ENCODE measurements around the gene FADS6. TPM values are rescaled to one million over a fixed set of nuclear protein-coding genes. Genes with fewer than 3 reads are reported as not detected.

The FADS6 gene
- total RNA-seq, 1 donor from 2014 or later = not detected

- intact Hi-C loops (cut with micrococcal nuclease) = no loop called here
Observed at GRCh38 chr17:74892013-74892841, 1.2 kb downstream of the FADS6 start.

GRCh38 chr17:74890554-74890953 is 2.9 kb downstream of the FADS6 start:
- intact Hi-C loops (cut with micrococcal nuclease) = no loop called here

DNA sequence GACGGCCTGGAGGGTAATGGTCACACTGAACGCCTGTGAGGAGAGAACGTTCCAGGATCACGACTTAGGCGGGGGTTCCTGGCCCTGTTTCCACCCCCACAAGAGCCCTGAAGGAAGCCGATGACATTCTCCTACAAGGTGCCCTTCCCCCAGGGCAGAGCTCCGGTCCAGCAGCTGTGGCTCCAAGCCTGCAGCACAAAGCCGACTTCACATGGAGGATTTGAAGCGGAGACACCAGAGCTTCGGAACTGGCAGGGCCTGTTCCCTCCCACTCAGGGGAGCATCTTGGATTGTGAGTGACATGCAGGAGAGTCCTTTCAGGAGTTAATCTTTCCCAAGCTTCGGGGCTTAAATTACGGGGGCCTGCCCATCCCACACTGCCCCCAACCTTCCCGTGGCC is 5.0 kb downstream of the FADS6 start:
- intact Hi-C loops (cut with micrococcal nuclease) = no loop called here

DNA sequence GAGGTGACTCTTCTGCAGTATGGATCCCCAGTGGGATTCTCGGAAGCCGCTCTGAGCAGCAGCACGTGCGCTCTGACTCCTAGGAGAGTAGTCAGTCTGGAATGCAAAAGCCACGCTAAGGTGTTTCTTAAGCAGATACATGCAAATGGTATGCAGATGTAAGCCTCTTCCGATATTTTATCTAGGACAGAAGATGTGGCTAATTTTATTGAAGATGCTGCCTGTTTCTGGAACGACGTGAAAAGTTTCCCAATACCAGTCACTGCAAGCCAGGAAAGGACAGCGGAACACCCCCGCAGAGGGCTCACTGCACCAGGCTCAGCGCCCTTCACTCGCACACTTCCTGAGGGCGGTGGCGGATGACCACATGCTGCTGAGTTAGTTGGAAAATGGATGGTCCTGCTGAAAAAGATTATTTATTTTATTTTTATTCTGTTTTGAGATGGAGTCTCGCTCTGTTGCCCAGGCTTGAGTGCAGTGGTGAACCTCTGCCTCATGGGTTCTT is 10.1 kb downstream of the FADS6 start:
- intact Hi-C loops (cut with micrococcal nuclease) = no loop called here

DNA sequence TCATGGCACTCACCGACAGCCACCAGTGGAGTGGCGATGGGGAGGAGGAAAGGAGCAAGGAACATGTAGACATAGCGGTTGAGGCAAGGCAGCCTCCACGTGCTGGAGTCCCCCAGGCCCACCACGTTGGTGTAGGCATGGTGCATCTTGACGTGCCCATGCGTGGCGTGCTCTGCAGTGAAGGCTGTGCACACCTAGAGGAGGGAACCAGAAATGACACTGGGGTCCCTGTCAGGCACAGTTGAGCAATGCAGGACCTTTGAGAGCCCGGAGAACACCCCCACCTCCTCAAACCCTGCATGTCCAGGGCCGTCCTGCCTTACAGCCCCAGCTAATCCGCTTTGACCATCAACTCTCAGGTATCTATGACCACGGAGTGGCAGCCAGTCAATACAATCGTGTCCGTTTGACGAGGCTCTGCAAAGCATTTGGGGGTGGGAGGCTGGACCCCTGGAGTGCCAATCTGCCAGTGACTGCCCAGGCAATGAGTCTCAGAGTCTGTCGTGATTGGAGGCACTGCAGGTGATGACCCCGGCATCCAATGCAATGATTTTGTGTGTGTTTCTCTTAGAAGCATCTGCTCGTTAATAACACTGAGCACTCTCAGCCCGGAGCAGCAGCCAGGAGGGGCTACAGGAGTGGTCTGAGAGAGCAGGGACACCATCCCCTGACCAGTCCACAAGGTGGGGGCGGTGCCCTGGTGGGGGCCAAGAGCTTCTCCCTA is 10.8 kb downstream of the FADS6 start:
- intact Hi-C loops (cut with micrococcal nuclease) = no loop called here

GRCh38 chr17:74881073-74881472 is 12.4 kb downstream of the FADS6 start:
- intact Hi-C loops (cut with micrococcal nuclease) = no loop called here

DNA sequence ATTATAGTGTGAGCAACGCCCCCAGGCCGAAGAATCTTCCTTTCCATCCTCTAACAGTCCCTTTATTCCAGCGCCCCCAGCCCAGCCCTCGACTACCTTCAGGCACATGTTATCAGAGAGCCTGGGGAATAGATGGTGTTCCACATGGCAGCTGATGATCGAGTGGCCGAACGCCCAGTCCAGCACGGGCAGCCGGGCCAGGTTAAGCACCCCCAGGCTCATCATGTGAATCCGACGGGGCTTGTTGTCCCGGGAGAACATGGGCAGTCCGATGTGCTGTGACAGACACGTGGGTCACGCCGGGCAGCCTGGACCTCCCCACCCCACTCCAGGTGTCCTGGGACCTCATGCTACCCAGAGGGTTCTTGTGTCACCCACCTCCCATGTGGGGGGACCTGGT is 14.1 kb downstream of the FADS6 start:
- intact Hi-C loops (cut with micrococcal nuclease) = no loop called here

- intact Hi-C loops (cut with micrococcal nuclease) = no loop called here
Observed at GRCh38 chr17:74878658-74879057, 14.8 kb downstream of the FADS6 start.

DNA sequence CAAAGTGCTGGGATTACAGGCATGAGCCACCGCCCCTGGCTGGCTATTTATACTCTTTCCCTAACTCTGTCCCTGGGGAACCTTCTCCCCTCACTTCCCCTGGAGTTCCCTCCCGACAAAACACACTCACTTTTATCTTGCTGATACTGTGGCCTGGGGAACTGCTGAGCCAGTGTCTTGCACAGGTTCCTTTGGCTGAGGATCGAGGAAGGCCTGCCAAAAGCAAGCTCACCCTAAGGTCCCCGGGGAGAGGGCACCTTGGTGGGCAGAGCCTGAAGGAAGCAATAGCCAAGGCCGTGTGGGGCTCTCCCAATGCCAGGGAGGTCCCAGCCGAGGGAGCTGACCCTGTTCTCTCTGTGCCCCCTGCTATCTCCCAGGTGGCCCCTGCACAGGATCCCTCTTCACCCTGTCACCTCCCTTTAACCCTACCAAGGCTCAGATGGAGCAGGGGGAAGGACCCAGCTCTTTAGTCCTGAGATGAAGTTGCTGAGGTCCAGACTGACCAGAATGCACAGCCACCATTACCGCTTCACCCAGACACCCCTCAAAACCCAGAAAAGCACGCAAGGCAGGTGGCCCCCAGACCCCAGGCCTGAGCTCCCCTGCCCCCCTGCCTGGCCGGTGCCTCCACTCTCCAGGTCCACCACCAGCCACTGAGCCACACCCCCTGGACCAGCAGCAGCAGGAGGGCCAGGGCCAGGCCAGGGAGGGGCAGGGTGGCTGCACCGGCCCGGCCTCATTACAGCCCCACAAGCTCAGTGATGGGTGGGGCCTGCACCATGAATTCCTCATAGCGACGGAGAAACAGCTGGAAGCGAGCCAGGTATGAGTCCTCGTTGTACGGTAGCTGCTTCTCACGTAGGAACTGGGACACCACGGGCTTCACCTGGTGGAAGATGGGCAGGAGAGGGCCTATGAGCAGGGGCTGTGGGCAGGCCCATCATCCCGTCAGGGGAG is 15.6 kb downstream of the FADS6 start:
- intact Hi-C loops (cut with micrococcal nuclease) = no loop called here

DNA sequence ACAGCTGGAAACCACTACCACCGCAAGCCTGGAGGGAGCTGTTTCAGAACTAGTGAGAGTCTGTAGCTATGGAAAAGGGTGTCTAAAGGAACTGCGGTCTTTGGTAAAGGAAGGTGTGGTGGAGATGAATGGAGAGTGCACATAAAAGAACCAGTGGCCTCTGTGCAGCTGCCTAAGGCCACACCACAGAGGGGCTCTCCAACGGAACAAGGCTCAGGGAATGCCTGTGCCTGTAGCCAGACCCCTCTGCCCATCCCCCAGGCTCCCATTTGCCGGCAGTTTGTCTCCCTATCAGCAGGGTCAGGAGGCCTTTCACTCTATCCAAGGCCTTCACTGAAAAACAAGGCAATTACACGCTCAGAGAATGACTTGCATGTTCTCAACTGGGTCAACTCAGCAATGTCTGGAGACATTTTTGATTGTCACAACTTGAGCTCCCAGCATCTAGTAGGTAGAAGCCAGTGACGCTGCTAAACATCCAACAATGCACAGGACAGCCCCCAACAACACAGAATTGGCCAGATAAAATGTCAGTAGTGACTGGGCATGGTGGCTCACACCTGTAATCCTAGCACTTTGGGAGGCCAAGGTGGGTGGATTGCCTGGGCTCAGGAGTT is 17.3 kb downstream of the FADS6 start:
- intact Hi-C loops (cut with micrococcal nuclease) = no loop called here

DNA sequence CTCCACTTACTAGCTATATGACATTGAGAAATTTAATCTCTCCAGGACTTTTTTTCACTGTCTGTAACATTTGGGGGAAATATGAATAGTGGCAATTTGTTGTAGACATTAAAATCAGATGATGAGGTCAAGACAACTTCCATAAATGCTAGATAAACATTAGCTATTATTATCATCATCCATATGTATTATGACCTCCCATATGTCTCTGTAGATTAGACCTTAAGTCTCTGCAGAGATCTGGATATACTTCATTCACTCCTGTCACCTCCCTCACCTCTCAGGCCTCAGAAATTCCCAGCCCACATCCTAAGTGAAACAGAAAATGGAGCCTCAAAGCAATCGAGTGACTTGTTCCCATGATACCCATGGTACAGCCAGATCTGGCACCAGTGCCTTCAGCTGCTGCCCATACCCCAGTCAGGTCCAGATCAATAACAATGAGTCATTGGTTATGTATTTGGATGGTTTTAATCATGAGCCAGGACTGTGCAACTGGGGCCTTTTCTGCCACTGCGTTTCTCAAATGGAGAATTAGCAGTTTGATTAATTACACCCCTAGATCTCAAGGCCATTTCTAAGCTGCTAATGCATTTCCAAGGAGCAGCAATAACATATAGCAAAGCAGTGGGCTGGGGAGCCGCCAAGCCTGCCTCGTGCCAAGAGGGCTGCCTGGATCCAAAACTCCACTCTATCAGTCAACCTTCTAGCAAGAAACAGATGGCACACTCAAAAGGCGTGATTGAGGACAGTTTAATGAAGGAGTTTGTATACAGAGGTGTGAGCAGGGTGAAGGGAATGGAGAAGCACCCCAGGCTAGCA is 18.1 kb downstream of the FADS6 start:
- intact Hi-C loops (cut with micrococcal nuclease) = no loop called here

DNA sequence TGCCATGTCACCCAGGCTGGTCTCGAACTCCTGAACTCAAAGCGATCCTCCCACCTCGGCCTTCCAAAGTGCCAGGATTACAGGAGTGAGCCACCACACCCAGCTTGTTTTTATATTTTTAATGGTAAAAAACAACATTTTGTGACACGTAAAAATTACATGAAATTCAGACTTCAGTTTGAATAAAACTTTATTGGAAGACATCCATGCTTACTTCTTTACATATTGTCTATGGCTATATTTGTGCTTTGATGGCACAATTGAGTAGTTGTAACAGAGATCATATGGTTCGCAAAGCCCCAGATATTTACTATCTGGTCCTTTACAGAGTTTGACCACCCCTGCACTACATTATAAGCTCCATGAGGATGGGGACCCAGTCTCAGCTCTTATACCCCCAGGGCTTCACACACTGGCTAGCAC is 18.8 kb downstream of the FADS6 start:
- intact Hi-C loops (cut with micrococcal nuclease) = no loop called here

GRCh38 chr17:74873874-74874614 is 19.4 kb downstream of the FADS6 start:
- intact Hi-C loops (cut with micrococcal nuclease) = loop anchor here (1.0 to 2.0 kb wide), 4 partner anchors 22 to 415 kb away; partner anchors contain the start of genes NHERF1 and SLC25A19

DNA sequence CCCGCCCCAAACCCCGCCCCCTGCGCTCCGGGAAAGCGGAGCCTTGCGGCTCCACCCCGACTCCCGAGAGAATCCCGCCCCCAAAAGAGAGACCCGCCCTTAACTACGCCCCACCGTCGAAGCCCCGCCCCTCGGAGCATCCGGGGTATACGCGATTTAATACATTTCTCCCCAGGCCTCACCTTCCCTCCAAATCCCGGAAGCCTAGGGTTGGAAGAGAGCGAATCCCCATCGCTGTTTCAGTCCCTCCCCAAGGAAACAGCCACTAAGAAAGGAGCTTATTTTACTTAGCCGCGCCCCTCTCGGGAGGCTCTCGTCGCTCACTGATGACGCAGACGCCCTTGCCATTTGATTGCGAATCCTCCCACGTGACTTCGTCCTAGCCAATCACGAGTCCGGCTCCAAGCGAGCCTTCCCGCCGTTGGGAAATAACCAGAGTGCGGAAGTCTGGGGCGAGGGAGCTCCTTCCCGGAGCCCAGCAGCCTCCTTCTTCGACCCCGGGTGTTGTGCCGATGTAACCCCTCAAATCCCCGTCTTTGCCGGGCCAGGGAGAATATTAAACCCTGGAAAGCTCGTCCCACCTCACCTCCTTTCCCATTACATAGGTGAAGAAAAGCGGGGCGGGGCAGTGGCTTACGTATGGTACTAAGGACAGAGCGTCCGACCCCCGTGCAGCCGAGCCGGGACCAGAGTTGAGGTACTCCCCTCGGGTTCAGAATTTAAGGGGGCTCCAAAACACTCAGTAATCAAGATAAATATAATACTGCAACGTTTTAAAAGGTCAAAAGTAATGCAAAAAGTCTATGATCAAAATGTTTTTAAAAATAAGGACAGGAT is 20.2 kb downstream of the FADS6 start:
- intact Hi-C loops (cut with micrococcal nuclease) = loop anchor here (1.0 to 2.0 kb wide), 4 partner anchors 21 to 416 kb away; partner anchors contain the start of genes NHERF1 and SLC25A19

- intact Hi-C loops (cut with micrococcal nuclease) = loop anchor here (1.0 to 2.0 kb wide), 4 partner anchors 20 to 416 kb away; partner anchors contain the start of genes NHERF1 and SLC25A19
Observed at GRCh38 chr17:74872313-74873036, 21.0 kb downstream of the FADS6 start, which contains the start of gene FDXR. Gene FDXR (minus strand): TSS chr17:74872994. CDS start chr17:74872944, 50 bp downstream.

DNA sequence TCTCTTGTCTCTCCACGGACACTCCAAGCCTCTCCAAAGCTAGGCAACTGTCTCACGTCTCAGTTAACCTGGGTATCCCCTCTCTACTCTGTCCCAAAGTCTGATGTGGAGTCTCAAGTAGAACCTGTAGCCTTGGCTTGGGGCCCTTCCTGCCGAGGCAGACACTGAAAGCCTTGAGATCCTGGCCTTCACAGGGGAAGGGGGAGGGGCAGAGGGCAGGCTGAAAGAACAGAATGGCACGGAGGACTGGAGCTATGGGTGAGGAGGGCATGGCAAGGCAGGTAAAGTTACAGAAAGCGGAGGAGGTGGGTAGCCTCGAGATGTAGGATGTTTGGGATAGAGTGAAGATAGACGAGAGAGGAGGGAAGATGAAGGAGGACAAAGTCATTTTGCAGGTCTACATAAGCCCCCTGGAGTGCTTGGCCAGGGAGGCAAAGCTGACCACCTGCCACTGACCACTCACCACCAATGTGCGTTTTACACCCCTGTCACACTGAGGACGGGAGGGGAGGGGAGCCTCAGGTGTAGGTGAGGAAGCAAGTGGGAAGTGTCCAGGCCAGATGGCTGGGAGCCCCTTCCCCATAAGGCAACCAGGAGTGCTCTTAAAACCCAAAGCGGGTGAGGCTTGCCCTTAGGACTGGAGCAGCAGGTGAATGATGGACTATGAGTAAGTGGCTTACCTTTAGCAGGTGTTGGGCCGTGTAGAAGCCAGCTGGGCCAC is 21.9 kb downstream of the FADS6 start:
- intact Hi-C loops (cut with micrococcal nuclease) = loop anchor here (2.0 kb wide), 1 partner anchor 417 kb away; the partner anchor contains the start of gene SLC25A19

Measured in T-helper 2 cell treated with Interferon-gamma antibody and Interleukin-4, amounts not matched to agents 100 ng/mL and 5 ng/mL, for 36 hours (primary cell).